Measurements from ENCODE around the gene ADAMTSL3. TPM values are rescaled to one million over a fixed set of nuclear protein-coding genes. Genes with fewer than 3 reads are reported as not detected.
A peak's percentile ranks its signal among the peaks of the same experiment; 100 is the strongest.

The ADAMTSL3 gene
- total RNA-seq, 4 donors from 2014 or later, result 3.1 to 48.2 (median 24.6) TPM

- Histone ChIP-seq H3K9me3 (no peaks in the 10 kb centered on the region), H3K36me3 (no peaks in the 10 kb centered on the region), H3K27ac (no peak overlapping the region), H3K4me3 (no peak overlapping the region), H3K27me3 (no peaks in the 10 kb centered on the region), H3K4me1 (no peaks in the 10 kb centered on the region)
- DNase-seq, result no peak
- TF ChIP-seq CTCF (IDR thresholded peaks at IDR 0.05) (no peak), POLR2A (IDR thresholded peaks at IDR 0.05) (no peak)
- intact Hi-C loops (cut with DNase I; ENCODE audit: low total_unique reads), result no loop called here
These were observed 239.4 kb downstream of the ADAMTSL3 start for GRCh38 chr15:83893308-83893707.

- no peak for DNase-seq
- Histone ChIP-seq H3K9me3 (no peaks in the 10 kb centered on the region), H3K36me3 (no peaks in the 10 kb centered on the region), H3K27ac (no peak overlapping the region), H3K4me1 (no peaks in the 10 kb centered on the region), H3K27me3 (no peaks in the 10 kb centered on the region), H3K4me3 (no peak overlapping the region)
- TF ChIP-seq CTCF (IDR thresholded peaks at IDR 0.05), result no peak
- intact Hi-C loops (cut with DNase I; ENCODE audit: low total_unique reads), result no loop called here
These were observed 243.1 kb downstream of the ADAMTSL3 start for GRCh38 chr15:83897037-83897436.

GRCh38 chr15:83898361-83898760 is 244.4 kb downstream of the ADAMTSL3 start:
- intact Hi-C loops (cut with DNase I; ENCODE audit: low total_unique reads), result no loop called here
- Histone ChIP-seq H3K4me3 (no peak overlapping the region), H3K4me1 (no peaks in the 10 kb centered on the region), H3K27ac (no peak overlapping the region), H3K36me3 (no peaks in the 10 kb centered on the region), H3K9me3 (no peaks in the 10 kb centered on the region), H3K27me3 (no peaks in the 10 kb centered on the region)
- DNase-seq, result no peak
- TF ChIP-seq POLR2A (IDR thresholded peaks at IDR 0.05) (no peak), CTCF (IDR thresholded peaks at IDR 0.05) (no peak)

GRCh38 chr15:83899670-83900069 is 245.7 kb downstream of the ADAMTSL3 start:
- Histone ChIP-seq H3K4me3 (no peak overlapping the region), H3K9me3 (no peaks in the 10 kb centered on the region), H3K4me1 (peaks cover 0 to 5% of the 10 kb centered on the region in 2 donors), H3K27ac (no peak overlapping the region), H3K36me3 (no peaks in the 10 kb centered on the region), H3K27me3 (no peaks in the 10 kb centered on the region)
- intact Hi-C loops (cut with DNase I; ENCODE audit: low total_unique reads), result no loop called here
- DNase-seq, result no peak
- TF ChIP-seq POLR2A (IDR thresholded peaks at IDR 0.05) (no peak), CTCF (IDR thresholded peaks at IDR 0.05) (no peak)

GRCh38 chr15:83904107-83905040 is 250.5 kb downstream of the ADAMTSL3 start:
- H3K27ac ChIP-seq, result peak overlapping the region; percentile 72 to 76
- H3K9me3 ChIP-seq, result no peaks in the 10 kb centered on the region
- no peak overlapping the region for H3K4me3 ChIP-seq
- peaks cover 0 to 11% of the 10 kb centered on the region in 2 donors for H3K4me1 ChIP-seq
- no peaks in the 10 kb centered on the region for H3K27me3 ChIP-seq
- no peaks in the 10 kb centered on the region for H3K36me3 ChIP-seq
- intact Hi-C loops (cut with DNase I; ENCODE audit: low total_unique reads), result no loop called here
- DNase-seq, result peak; percentile 48 to 68
- TF ChIP-seq CTCF (IDR thresholded peaks at IDR 0.05) (no peak), POLR2A (IDR thresholded peaks at IDR 0.05) (no peak)
